Endothelial cell of umbilical vein (primary cell): ENCODE data around the gene MCM3AP. TPM values are rescaled to one million over a fixed set of nuclear protein-coding genes. Genes with fewer than 3 reads are reported as not detected.

Source experiments
- BruUV-seq: library from RNA; stranded (reverse); fragments of 400-500 nt; replicated peaks from 2 replicates; lab custom pipeline; 2021; lab: Mats Ljungman, UMichigan
- CTCF ChIA-PET: fragments of 300-600, 350-600 bp; sonication (Branson Sonifier 250); formaldehyde crosslinking; loops from one replicate; lab custom pipeline; 2021; ENCODE audit warnings: antibody characterized with exemption, inconsistent platforms; lab: Charles Lee
- POLR2A ChIA-PET: fragments of 300-600, 350-600 bp; sonication (Branson Sonifier 250); formaldehyde crosslinking; loops from one replicate; lab custom pipeline; 2021; ENCODE audit warnings: antibody characterized with exemption, inconsistent platforms; lab: Charles Lee
- DNase-seq: peaks from one replicate; pipeline ENCODE4 v3.0.0-alpha.2; 2011; ENCODE audit warnings: low read depth, low spot score
- FAIRE-seq: peaks from 2 replicates; lab custom pipeline; 2011; peaks lifted over from hg19 to GRCh38; lab: Jason Lieb, UNC
- H2AFZ ChIP-seq: 2 replicates; pipeline ENCODE4 v1.6.0; 2012; ENCODE audit warnings: low read depth, low read length, control low read depth, inconsistent platforms
- H3K27ac ChIP-seq: 2 replicates; pipeline ENCODE4 v1.5.1; 2011; ENCODE audit warnings: low read depth, mild to moderate bottlenecking, control low read depth, low read length, moderate library complexity; ENCODE audit not compliant: insufficient read depth
- H3K27me3 ChIP-seq, 2 experiments: 2 replicates each; pipeline versions ENCODE4 v1.6.0 to v1.6.1; 2011; ENCODE audit warnings: low read length in 2 of 2, mixed read lengths in 1 of 2; ENCODE audit not compliant: control insufficient read depth in 2 of 2, insufficient read depth in 2 of 2
- H3K36me3 ChIP-seq, 2 experiments: 2 replicates in 1 of 2; 3 replicates in 1 of 2; pipeline ENCODE4 v1.5.1; 2011; ENCODE audit warnings: low read length in 2 of 2, mild to moderate bottlenecking in 1 of 2, moderate library complexity in 1 of 2; ENCODE audit not compliant: control insufficient read depth in 2 of 2, insufficient read depth in 2 of 2; ENCODE audit errors: extremely low read depth in 1 of 2
- H3K4me1 ChIP-seq: 3 replicates; pipeline ENCODE4 v1.5.1; 2011; ENCODE audit warnings: mild to moderate bottlenecking, low read length; ENCODE audit not compliant: control insufficient read depth, insufficient read depth; ENCODE audit errors: extremely low read depth
- H3K4me2 ChIP-seq: 2 replicates; pipeline ENCODE4 v1.6.1; 2011; ENCODE audit warnings: low read length, control low read depth, mixed read lengths; ENCODE audit not compliant: insufficient read depth
- H3K4me3 ChIP-seq, 3 experiments: fragments of 200-600 bp in 1 of 3; sonication (generic), shearing (Covaris generic) in 1 of 3; replicated peaks in 1 of 3; 2 replicates each; pipeline ENCODE4 v1.5.1; 2011 to 2016; ENCODE audit warnings: control low read depth in 3 of 3, low read length in 3 of 3, mild to moderate bottlenecking in 2 of 3, inconsistent platforms in 1 of 3, low read depth in 1 of 3, moderate library complexity in 1 of 3; ENCODE audit not compliant: insufficient read depth in 1 of 3
- H3K79me2 ChIP-seq: 2 replicates; pipeline ENCODE4 v1.6.0; 2012; ENCODE audit warnings: low read length, inconsistent platforms; ENCODE audit not compliant: control insufficient read depth, insufficient read depth
- H3K9ac ChIP-seq: replicated peaks from 2 replicates; pipeline ENCODE3; 2011; ENCODE audit warnings: low read length, control low read depth; ENCODE audit not compliant: insufficient read depth; ENCODE audit errors: extremely low read depth
- H3K9me1 ChIP-seq: replicated peaks from 3 replicates; pipeline ENCODE4 v1.6.0; 2011; ENCODE audit warnings: mild to moderate bottlenecking, low read length; ENCODE audit not compliant: control insufficient read depth, insufficient read depth; ENCODE audit errors: extremely low read depth
- H3K9me3 ChIP-seq: replicated peaks from 2 replicates; pipeline ENCODE4 v1.5.1; 2012; ENCODE audit warnings: low read length, inconsistent platforms; ENCODE audit not compliant: control insufficient read depth, insufficient read depth
- H4K20me1 ChIP-seq: replicated peaks from 2 replicates; pipeline ENCODE3; 2011; ENCODE audit warnings: mild to moderate bottlenecking, low read length; ENCODE audit not compliant: control insufficient read depth, insufficient read depth; ENCODE audit errors: extremely low read depth
- CTCF ChIP-seq, 2 donors: IDR thresholded peaks; 1 replicate in 1 of 2; 2 replicates in 1 of 2; pipeline ENCODE4 v1.5.1; 2011; ENCODE audit warnings: low read length in 2 of 2, mild to moderate bottlenecking in 2 of 2, moderate library complexity in 2 of 2, control low read depth in 1 of 2, inconsistent platforms in 1 of 2, low read depth in 1 of 2; ENCODE audit not compliant: insufficient read depth in 1 of 2; ENCODE audit errors: extremely low read depth in 1 of 2
- EZH2 ChIP-seq: IDR thresholded peaks from 2 replicates; pipeline ENCODE4 v1.6.1; 2012; ENCODE audit warnings: borderline replicate concordance, low read depth, mild to moderate bottlenecking, moderate library complexity, low read length, inconsistent platforms; ENCODE audit not compliant: severe bottlenecking
- FOS ChIP-seq: IDR thresholded peaks from 2 replicates; pipeline ENCODE4 v1.6.1; 2011; ENCODE audit warnings: mild to moderate bottlenecking, low read length, moderate library complexity, borderline replicate concordance; ENCODE audit not compliant: insufficient read depth
- GATA2 ChIP-seq: IDR thresholded peaks from 2 replicates; pipeline ENCODE4 v1.7.0; 2011; ENCODE audit warnings: low read depth, mild to moderate bottlenecking, moderate library complexity, mixed read lengths, low read length; ENCODE audit not compliant: insufficient read length, insufficient read depth
- JUN ChIP-seq: IDR thresholded peaks from 2 replicates; pipeline ENCODE4 v1.6.1; 2011; ENCODE audit warnings: borderline replicate concordance, low read depth; ENCODE audit not compliant: insufficient read length, insufficient read depth
- MAX ChIP-seq: IDR thresholded peaks from 2 replicates; pipeline ENCODE4 v1.6.1; 2011; ENCODE audit not compliant: insufficient read depth, insufficient read length
- MYC ChIP-seq: IDR thresholded peaks from one replicate; pipeline ENCODE4 v1.6.1; 2011; ENCODE audit warnings: mild to moderate bottlenecking, low read depth, low read length
- POLR2A ChIP-seq: IDR thresholded peaks from 2 replicates; pipeline ENCODE4 v1.6.1; 2012; ENCODE audit warnings: low read depth, mild to moderate bottlenecking, control low read depth, low read length
- POLR2AphosphoS5 ChIP-seq: IDR thresholded peaks from 2 replicates; pipeline ENCODE4 v1.6.1; 2012; ENCODE audit warnings: low read depth, mild to moderate bottlenecking, control low read depth, low read length, moderate library complexity; ENCODE audit not compliant: insufficient read depth
- dilution Hi-C: fragments of 300-500 bp; cut with MboI; formaldehyde crosslinking; loops from one replicate; pipeline ENCODE4 v1.15.0; 2019; ENCODE audit warnings: low sequenced_read_pairs; ENCODE audit not compliant: extremely low pct_ligation_motif_present
- intact Hi-C: fragments of 100-400 bp; cut with micrococcal nuclease; formaldehyde crosslinking; loops from one replicate; pipeline ENCODE4 v1.10.0; 2022
- polyA plus RNA-seq, 4 experiments: library from polyadenylated mRNA; depleted of rRNA in 3 of 4; stranded (reverse) in 3 of 4; unstranded in 1 of 4; fragments of >200 nt; gene quantifications; 2 replicates each; pipeline versions ENCODE4 v1.2.1 to v1.2.3, GENCODE V29; 2011 to 2012; ENCODE audit warnings: missing spikeins in 1 of 4
- total RNA-seq: library from RNA; stranded (reverse); gene quantifications from 2 replicates; pipeline ENCODE4 v1.2.3, GENCODE V29; 2021

The MCM3AP gene
- total and polyA plus RNA-seq, 2 donors (not counting 3 experiments of a cell fraction or from before 2014, with no cell fraction given), result 37.9 to 115 TPM

GRCh38 chr21:46291561-46291960 is 6.2 kb upstream of the MCM3AP start:
- TF ChIP-seq MYC, result no peak
- TF ChIP-seq EZH2, result no peak
- no peak for TF ChIP-seq FOS
- TF ChIP-seq POLR2AphosphoS5, result no peak
- TF ChIP-seq MAX, result no peak
- no peak for TF ChIP-seq CTCF (IDR thresholded peaks at IDR 0.05; ENCODE audit: extremely low read depth in 1 of 2, insufficient read depth in 1 of 2, low read depth in 1 of 2, low read length in 2 of 2)
- TF ChIP-seq GATA2, result no peak
- TF ChIP-seq JUN, result no peak
- TF ChIP-seq POLR2A, result no peak
- FAIRE-seq (no peak), DNase-seq (no peak)
- Histone ChIP-seq H3K27me3 (no peaks in the 10 kb centered on the region), H3K9me3 (no peaks in the 10 kb centered on the region), H2AFZ (no peak overlapping the region), H3K9me1 (no peaks in the 10 kb centered on the region), H3K36me3 (peaks cover 0 to 4% of the 10 kb centered on the region in 2 experiments), H3K4me2 (no peak overlapping the region), H3K4me3 (no peak overlapping the region), H3K79me2 (no peaks in the 10 kb centered on the region), H4K20me1 (no peaks in the 10 kb centered on the region), H3K4me1 (peaks cover 7% of the 10 kb centered on the region), H3K9ac (no peak overlapping the region), H3K27ac (no peak overlapping the region)
- intact Hi-C loops (no loop called here), dilution Hi-C loops (no loop called here)
- no TSS peak for BruUV-seq
- CTCF ChIA-PET, result no interaction called here
- POLR2A ChIA-PET, result no interaction called here
